HG03139 (cell line): ENCODE measurements around the gene PMPCA.
A peak's percentile ranks its signal among the peaks of the same experiment; 100 is the strongest.
"Not testable (repeated sequence)": the region's sequence is repeated elsewhere in the genome, so short reads cannot be mapped to it uniquely, and the experiment has no call there.

Experiments
- ATAC-seq: cut with Tn5 transposase; IDR thresholded peaks from one replicate; pipeline ENCODE4 v1.9.1; 2021; ENCODE audit not compliant: unreplicated experiment

PMPCA gene

GRCh38 chr9:136393531-136393930, 16.9 kb upstream of the PMPCA start:
- ATAC-seq: no peak

GRCh38 chr9:136394312-136395019, 16.0 kb upstream of the PMPCA start:
- ATAC-seq: no peak

- ATAC-seq: no peak
Measured at GRCh38 chr9:136395020-136395340, 15.5 kb upstream of the PMPCA start.

GRCh38 chr9:136395345-136396218, 14.9 kb upstream of the PMPCA start:
- ATAC-seq: no peak

DNA sequence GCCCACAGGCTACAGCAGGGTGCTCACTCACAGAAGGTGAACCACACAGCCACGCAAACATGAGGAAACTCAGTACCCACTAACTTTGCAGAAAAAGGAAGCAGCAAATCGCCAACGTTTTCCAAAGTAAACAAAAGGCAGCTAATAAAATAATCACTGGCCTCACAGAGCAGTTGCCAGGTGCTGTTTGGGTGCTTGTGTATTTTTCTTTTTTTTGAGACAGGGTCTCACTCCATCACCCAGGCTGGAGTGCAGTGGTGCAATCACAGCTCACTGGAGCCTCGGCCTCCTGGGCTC, 14.3 kb upstream of the PMPCA start:
- no peak for ATAC-seq

GRCh38 chr9:136397643-136398042, 12.8 kb upstream of the PMPCA start:
- no peak for ATAC-seq

GRCh38 chr9:136398286-136398685, 12.2 kb upstream of the PMPCA start:
- ATAC-seq: no peak

GRCh38 chr9:136399176-136400037, 11.1 kb upstream of the PMPCA start:
- ATAC-seq: no peak

DNA sequence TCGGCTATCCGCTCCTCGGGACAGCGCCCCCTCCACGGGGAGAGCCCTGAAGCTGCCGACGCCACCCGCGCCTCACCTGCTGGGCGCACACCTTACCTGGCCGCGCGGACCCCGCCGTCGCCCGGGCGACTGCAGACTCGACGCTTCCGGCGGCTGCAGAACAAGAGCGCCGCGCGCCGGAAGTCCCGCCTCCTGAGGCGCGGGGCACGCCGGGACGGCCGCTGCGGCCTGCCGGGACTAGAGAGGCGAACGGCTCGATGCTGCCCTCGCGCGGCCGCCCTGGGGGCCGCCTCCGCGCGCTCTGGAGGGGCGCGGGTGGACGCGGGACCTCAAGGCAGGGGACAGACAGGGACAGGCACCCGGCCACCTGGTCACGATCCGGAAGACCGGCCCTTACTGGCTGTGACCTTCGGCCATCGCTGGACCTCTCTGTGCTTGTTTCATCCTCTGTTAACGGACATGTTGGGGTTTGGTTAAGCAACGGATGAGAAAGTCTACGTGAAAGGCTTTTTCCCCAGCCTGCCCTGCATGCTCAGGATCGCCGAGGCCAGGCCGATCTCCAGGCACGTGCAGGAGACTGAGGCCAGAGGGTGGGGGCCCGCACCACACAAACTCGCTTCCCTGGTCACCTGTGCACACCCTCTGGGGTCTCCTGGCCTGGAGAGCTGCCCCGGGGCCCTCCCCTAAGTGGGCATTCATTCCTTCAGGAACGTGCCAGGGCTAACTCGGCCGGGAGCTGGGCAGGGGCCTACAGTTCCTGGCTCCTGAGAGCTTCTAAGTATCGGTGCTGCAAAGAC, 10.2 kb upstream of the PMPCA start, which contains the start of gene SNAPC4:
Gene SNAPC4 (minus strand): TSS at position 133 of the 797 bp plus-strand sequence. CDS start 1,742 bp downstream, outside the sequence.
- ATAC-seq: peak; percentile 58

DNA sequence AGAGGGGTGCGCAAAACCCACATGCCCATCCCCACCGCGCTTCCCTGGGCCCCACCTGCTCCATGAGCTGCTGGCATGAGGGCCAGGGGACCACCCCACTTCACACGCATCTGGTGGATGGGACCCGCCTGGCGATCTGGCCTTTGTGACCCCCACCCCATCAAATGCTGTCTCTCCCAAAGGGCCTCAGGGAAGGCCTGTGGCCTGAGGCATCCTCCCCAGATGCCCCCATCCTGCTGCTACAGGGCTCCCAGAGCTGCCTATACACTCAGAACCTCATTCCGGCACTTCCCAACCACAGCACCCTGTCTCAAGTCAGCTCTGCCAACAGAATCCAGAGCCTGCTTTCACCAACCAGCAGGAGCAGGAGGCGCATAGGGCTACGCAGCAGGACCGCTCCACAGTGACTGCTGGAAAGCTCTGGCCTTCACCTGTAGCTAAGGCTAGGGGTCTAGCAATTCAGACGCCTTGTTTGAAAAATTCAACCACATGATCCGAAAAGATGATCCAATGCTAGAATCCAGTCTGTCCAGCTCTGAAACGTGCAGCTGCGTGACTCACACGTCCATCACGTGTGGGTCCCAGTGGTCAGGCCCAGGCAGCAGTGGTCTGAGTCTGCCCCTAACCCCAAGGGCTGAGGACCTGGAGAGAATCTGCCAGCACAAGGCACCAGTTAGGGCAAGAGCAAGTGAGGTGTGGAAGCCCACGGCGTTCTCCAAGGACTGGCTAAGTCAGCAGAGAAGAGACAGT, 9.1 kb upstream of the PMPCA start:
- ATAC-seq: no peak

DNA sequence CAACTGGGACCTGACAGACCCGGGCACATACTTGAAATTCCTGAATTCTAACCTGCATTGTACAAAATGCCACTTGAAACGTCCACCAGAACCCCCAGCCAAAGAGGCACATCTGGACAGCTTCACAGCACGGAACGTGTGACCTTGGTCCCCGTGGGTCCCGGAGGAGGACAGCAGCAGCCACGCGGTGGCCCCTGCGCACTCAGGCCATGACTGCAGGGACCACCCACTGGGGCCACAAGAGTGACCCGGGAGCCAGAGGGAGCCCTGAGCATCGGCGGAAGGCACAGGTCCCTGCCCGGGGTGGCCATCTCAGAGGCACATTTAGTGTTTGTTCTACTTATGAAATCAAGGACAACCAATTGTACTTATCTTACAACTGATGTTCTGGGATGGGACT, 8.4 kb upstream of the PMPCA start:
- no peak for ATAC-seq

DNA sequence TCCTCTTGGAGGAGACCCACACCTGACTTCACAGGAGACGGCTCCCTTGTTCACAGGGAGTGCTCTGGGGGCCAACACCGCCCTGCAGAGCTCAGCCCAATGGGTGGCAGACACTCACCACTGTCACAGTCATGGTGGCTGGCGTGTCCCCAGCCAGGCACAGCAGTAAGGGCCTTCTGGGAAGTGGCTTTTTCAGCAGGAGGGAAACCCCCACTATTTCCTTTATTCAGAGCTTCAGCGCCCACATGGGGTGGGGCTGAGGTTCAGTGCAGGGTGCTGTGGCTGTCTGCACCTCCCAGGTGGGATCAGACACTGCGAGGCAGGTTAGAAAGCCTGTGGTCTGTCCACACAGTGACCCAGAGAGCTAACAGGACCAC, 6.9 kb upstream of the PMPCA start:
- no peak for ATAC-seq

DNA sequence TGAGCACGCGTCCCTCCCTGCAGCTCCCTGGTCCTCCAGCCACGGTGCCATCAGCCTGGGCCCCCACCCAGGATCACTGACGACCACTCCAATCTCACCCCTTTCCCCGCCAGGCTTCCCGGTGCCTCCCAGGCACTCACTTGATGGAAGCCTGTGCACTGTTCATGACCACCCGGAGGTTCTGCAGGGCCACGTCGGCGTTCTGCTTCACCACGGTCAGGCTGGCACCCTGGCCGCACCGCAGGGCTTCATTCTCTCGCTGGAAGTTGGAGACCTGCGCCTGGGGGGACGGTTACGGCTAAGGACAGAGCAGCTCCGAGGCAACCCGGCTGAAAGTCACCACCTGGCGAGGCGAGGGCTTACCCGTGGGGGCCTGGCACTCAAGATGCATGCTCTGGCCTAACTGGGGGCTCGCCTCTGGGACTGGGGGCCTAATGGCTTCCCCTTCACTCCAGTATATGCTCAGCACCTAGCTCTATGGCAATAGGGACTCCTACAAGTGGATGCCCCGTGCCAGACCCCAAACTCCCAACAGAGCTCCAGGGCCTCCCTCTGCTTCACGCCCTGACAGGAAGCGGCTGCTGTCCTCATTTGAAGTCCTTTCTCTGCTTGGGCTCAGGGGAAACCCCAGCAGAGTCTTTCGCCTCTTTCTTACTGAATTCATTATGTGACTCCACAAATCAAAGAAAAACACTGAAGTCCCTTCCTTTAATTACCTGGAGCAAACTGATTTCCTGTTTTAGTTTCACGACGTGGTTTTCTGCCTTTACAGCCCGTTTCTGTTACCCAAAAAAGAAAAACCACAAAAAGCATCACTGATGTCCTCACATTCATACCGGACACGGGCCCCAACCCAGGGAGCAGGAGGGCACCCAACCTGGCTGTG, 6.3 kb upstream of the PMPCA start:
- no peak for ATAC-seq

DNA sequence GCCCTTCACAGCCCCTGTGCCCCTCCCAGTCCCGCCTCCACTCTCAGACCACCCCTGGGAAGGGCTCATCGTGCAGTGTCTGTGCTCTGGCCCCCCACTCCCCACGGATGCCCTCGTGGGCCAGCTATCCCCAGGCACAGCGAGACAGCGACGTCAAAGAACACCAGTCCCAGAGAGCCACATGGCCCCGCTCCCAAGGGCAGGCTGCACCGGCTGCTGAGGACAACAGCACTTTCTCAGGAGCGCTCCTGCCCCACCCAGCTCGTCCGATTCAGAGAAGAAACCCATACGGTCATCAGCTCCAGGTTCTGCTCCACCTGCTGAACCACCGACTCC, 5.7 kb upstream of the PMPCA start:
- ATAC-seq: no peak

DNA sequence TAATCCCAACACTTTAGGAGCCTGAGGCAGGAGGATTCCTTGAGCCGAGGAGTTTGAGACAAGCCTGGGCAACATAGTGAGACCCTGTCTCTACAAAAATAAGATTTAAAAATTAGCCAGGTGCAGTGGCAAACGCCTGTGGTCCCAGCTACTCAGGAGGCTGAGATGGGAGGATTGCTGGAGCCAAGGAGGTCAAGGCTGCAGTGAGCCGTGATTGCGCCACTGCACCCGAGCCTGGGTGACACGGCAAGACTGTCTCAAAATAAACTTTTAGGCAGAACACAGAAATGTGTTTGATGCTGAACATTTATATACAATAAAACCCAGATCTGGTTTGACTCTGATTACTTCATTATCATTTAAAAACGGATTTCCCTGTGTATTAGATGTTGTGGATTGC, 5.0 kb upstream of the PMPCA start:
- ATAC-seq: no peak

- ATAC-seq: not testable (repeated sequence)
Measured at GRCh38 chr9:136405904-136406303, 4.6 kb upstream of the PMPCA start.

GRCh38 chr9:136407061-136407460, 3.4 kb upstream of the PMPCA start:
- not testable (repeated sequence) for ATAC-seq

DNA sequence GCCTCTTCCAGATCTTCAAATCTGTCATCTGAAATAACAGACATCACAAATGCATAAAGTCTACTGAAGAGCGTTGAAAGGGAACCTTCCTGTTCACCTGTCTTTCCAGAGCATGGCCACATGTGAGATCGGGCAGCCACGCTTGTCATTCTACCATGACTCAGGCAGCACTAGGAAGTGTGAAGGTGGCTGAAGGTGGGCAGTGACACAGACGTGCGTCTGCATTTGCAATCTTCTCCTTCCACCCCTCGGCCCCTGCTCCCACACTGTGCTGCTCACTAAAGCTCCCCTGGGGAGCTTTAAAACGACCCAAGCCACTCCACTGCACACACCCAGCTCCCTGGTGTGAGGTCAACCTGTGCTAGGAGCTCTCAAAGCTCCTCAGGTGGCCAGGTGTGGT, 2.5 kb upstream of the PMPCA start:
- no peak for ATAC-seq
